ENCODE results near the gene BEGAIN. TPM values are rescaled to one million over a fixed set of nuclear protein-coding genes. Genes with fewer than 3 reads are reported as not detected.

The BEGAIN gene
- total and polyA plus RNA-seq, 2 of the 8 experiments (the other 6 are each of a cell fraction or from before 2014, with no cell fraction given), result 2.9 to 3.0 TPM

DNA sequence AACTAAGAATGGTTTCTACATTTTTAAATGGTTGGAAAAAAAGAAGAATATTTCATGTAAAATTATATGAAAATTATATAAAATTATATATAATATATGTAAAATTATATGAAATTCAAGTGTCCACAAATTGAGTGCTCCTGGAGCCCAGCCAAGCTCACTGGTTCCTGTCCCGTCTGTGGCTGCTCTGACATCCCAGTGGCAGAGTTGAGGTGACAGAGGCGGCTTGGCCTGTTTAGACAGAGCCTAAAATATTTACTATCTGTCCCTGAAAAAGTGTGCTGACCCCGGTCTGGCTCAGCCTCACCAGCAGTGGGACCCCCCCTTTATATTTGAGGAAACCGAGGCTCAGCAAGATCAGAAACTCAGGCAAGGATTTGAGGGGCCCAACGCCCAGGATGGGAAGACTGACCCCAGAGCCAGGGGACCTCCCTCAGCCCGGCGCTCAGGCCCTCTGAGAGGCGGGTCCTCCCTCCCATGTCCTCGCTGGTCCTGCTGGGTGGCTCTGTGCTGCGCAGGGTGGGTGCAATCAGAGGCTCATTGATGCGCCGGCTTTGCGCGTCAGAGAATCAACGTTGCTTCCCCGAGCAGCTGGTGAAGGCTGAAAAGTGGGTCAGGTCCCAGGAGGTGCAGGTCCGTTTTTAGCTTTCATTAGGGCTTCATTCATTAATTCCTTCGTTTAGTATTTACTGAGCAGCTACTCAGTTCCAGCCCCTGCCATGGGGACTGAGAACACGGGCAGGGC, 21.5 kb upstream of the BEGAIN start:
- DNase-seq (ENCODE audit: low read depth in 1 of 2, low spot score in 2 of 2), result no peak
- Histone ChIP-seq H3K36me3 (ENCODE audit: control insufficient read depth in 2 of 4, insufficient read depth in 4 of 4, low read length in 3 of 4) (no peaks in the 10 kb centered on the region), H2BK20ac (ENCODE audit: low read length) (no peak overlapping the region), H2AK5ac (ENCODE audit: low read depth, low read length) (no peak overlapping the region), H3K4me3 (ENCODE audit: extremely low read depth in 1 of 4, insufficient read depth in 2 of 4, low read depth in 3 of 4, low read length in 4 of 4) (no peak overlapping the region), H3K4ac (replicated peaks; ENCODE audit: insufficient read length, low read depth, low read length) (no peak overlapping the region), H3K18ac (ENCODE audit: extremely low read depth, low read length) (no peak overlapping the region), H3K14ac (ENCODE audit: insufficient read length) (no peak overlapping the region), H3K79me2 (ENCODE audit: control insufficient read depth in 1 of 2, insufficient read depth in 2 of 2, low read length in 2 of 2) (no peaks in the 10 kb centered on the region), H4K91ac (replicated peaks; ENCODE audit: insufficient read length, low read length) (no peak overlapping the region), H2BK120ac (replicated peaks; ENCODE audit: low read depth, low read length) (no peak overlapping the region), H3K56ac (replicated peaks; ENCODE audit: insufficient read length, low read depth, low read length) (no peak overlapping the region), H3K9me3 (ENCODE audit: insufficient read depth in 2 of 2, low read depth in 1 of 2, low read length in 1 of 2) (no peaks in the 10 kb centered on the region), H2BK15ac (ENCODE audit: low read length) (no peak overlapping the region), H2BK5ac (ENCODE audit: low read depth, low read length) (no peak overlapping the region), H4K20me1 (replicated peaks in 1 of 2; ENCODE audit: control insufficient read depth in 1 of 2, insufficient read depth in 2 of 2, low read length in 2 of 2) (no peaks in the 10 kb centered on the region), H4K8ac (ENCODE audit: extremely low read depth, insufficient read depth, low read length) (no peak overlapping the region), H2AFZ (ENCODE audit: low read length) (no peak overlapping the region), H3K27me3 (replicated peaks in 1 of 4; ENCODE audit: control insufficient read depth in 3 of 4, extremely low read depth in 1 of 4, insufficient read depth in 3 of 4, low read length in 3 of 4) (no peaks in the 10 kb centered on the region; a peak in 2 of 7 replicates), H4K5ac (ENCODE audit: insufficient read length, low read depth, low read length) (no peak overlapping the region), H3K79me1 (ENCODE audit: low read depth, low read length) (no peaks in the 10 kb centered on the region), H3K9ac (replicated peaks in 1 of 4; ENCODE audit: extremely low read depth in 1 of 4, low read depth in 3 of 4, low read length in 3 of 4) (no peak overlapping the region), H3K23me2 (ENCODE audit: low read depth, low read length) (no peaks in the 10 kb centered on the region), H2BK12ac (ENCODE audit: low read depth, low read length) (no peak overlapping the region), H3K27ac (ENCODE audit: low read depth, low read length) (no peak overlapping the region), H3K4me2 (ENCODE audit: insufficient read depth in 1 of 2, low read depth in 2 of 2, low read length in 2 of 2) (no peak overlapping the region), H3K4me1 (replicated peaks in 1 of 4; ENCODE audit: control insufficient read depth in 3 of 4, insufficient read depth in 4 of 4, low read length in 3 of 4) (no peaks in the 10 kb centered on the region; a peak in 1 of 7 replicates), H3K23ac (ENCODE audit: insufficient read length) (no peak overlapping the region)
- WGBS, 2 experiments (ENCODE audit: extremely low coverage in 1 of 2, insufficient coverage in 1 of 2, insufficient read length in 1 of 2, insufficient replicate concordance in 2 of 2, low coverage in 1 of 2, low lambda C conversion rate in 2 of 2, missing lambda C conversion rate in 1 of 2), result 92% methylated on average over 18 of the region's 19 CpGs; no CpG with 5 or more reads in 1 of the 2 experiments
- FAIRE-seq, result no peak
- ChIA-PET CTCF (ENCODE audit: partially characterized antibody) (interaction anchor here (0.7 to 1.2 kb wide), 2 partner anchors 188 to 226 kb away, joined by 3 read pairs; no protein-coding TSS in a partner anchor), POLR2A (ENCODE audit: partially characterized antibody) (no interaction called here)
- TF ChIP-seq KDM5A (IDR thresholded peaks at IDR 0.05; ENCODE audit: low read length), result no peak
- TF ChIP-seq HDAC6 (IDR thresholded peaks at IDR 0.05; ENCODE audit: low read depth, low read length), result no peak
- no peak for TF ChIP-seq POU5F1 (IDR thresholded peaks at IDR 0.05; ENCODE audit: low read depth, low read length)
- TF ChIP-seq BACH1 (IDR thresholded peaks at IDR 0.05; ENCODE audit: low read length), result no peak
- no peak for TF ChIP-seq NRF1 (IDR thresholded peaks at IDR 0.05; ENCODE audit: low read depth, low read length)
- TF ChIP-seq RXRA (IDR thresholded peaks at IDR 0.05; ENCODE audit: insufficient read depth, low read depth, low read length), result no peak
- TF ChIP-seq JUN (IDR thresholded peaks at IDR 0.05; ENCODE audit: low read depth, low read length), result no peak
- TF ChIP-seq EP300 (IDR thresholded peaks at IDR 0.05; ENCODE audit: borderline replicate concordance in 1 of 2, low read depth in 2 of 2, low read length in 2 of 2), result no peak
- TF ChIP-seq SUZ12 (IDR thresholded peaks at IDR 0.05; ENCODE audit: low read length), result no peak
- no peak for TF ChIP-seq SAP30 (IDR thresholded peaks at IDR 0.05; ENCODE audit: insufficient read depth, insufficient replicate concordance, low read length)
- TF ChIP-seq POLR2AphosphoS5 (IDR thresholded peaks at IDR 0.05; ENCODE audit: low read depth, low read length), result no peak
- no peak for TF ChIP-seq MAFK (IDR thresholded peaks at IDR 0.05; ENCODE audit: low read depth, low read length)

Data from H1 (cell line).